Measurements from ENCODE around the gene RABGAP1L.

RABGAP1L gene

GRCh38 chr1:174761901-174762585 is 602.7 kb downstream of the RABGAP1L start:
- Histone ChIP-seq H3K9ac (no peak overlapping the region), H3K4me2 (ENCODE audit: low read length) (no peak overlapping the region), H3K79me2 (no peaks in the 10 kb centered on the region), H3K36me3 (ENCODE audit: control insufficient read depth, insufficient read depth, low read length) (no peaks in the 10 kb centered on the region), H3K27me3 (ENCODE audit: control insufficient read depth, insufficient read depth, low read length) (no peaks in the 10 kb centered on the region), H3K27ac (no peak overlapping the region), H3K9me3 (ENCODE audit: control insufficient read depth, low read length) (no peaks in the 10 kb centered on the region), H3K4me3 (ENCODE audit: low read depth, low read length) (no peak overlapping the region), H2AFZ (no peak overlapping the region), H3K4me1 (no peaks in the 10 kb centered on the region)
- TF ChIP-seq CTCF (IDR thresholded peaks at IDR 0.05): no peak

- Histone ChIP-seq H3K9me3 (ENCODE audit: control insufficient read depth, low read length) (no peaks in the 10 kb centered on the region), H3K36me3 (ENCODE audit: control insufficient read depth, insufficient read depth, low read length) (no peaks in the 10 kb centered on the region), H2AFZ (no peak overlapping the region), H3K4me3 (ENCODE audit: low read depth, low read length) (no peak overlapping the region), H3K27ac (no peak overlapping the region), H3K27me3 (ENCODE audit: control insufficient read depth, insufficient read depth, low read length) (no peaks in the 10 kb centered on the region), H3K4me2 (ENCODE audit: low read length) (no peak overlapping the region), H3K79me2 (no peaks in the 10 kb centered on the region), H3K9ac (no peak overlapping the region), H3K4me1 (no peaks in the 10 kb centered on the region)
- TF ChIP-seq CTCF (IDR thresholded peaks at IDR 0.05): no peak
Observed at GRCh38 chr1:174764191-174764590, 604.9 kb downstream of the RABGAP1L start.

- Histone ChIP-seq H3K79me2 (no peaks in the 10 kb centered on the region), H3K4me1 (no peaks in the 10 kb centered on the region), H3K9me3 (ENCODE audit: control insufficient read depth, low read length) (no peaks in the 10 kb centered on the region), H3K27ac (no peak overlapping the region), H3K4me2 (ENCODE audit: low read length) (no peak overlapping the region), H3K9ac (no peak overlapping the region), H3K27me3 (ENCODE audit: control insufficient read depth, insufficient read depth, low read length) (no peaks in the 10 kb centered on the region), H3K4me3 (ENCODE audit: low read depth, low read length) (no peak overlapping the region), H2AFZ (no peak overlapping the region), H3K36me3 (ENCODE audit: control insufficient read depth, insufficient read depth, low read length) (no peaks in the 10 kb centered on the region)
- no peak for TF ChIP-seq CTCF (IDR thresholded peaks at IDR 0.05)
Observed at GRCh38 chr1:174766727-174767126, 607.4 kb downstream of the RABGAP1L start.

- Histone ChIP-seq H3K9ac (no peak overlapping the region), H3K4me2 (ENCODE audit: low read length) (no peak overlapping the region), H3K36me3 (ENCODE audit: control insufficient read depth, insufficient read depth, low read length) (no peaks in the 10 kb centered on the region), H3K4me3 (ENCODE audit: low read depth, low read length) (no peak overlapping the region), H2AFZ (no peak overlapping the region), H3K4me1 (no peaks in the 10 kb centered on the region), H3K79me2 (no peaks in the 10 kb centered on the region), H3K27ac (no peak overlapping the region), H3K9me3 (ENCODE audit: control insufficient read depth, low read length) (no peaks in the 10 kb centered on the region), H3K27me3 (ENCODE audit: control insufficient read depth, insufficient read depth, low read length) (no peaks in the 10 kb centered on the region)
- no peak for TF ChIP-seq CTCF (IDR thresholded peaks at IDR 0.05)
Observed at GRCh38 chr1:174768516-174768915, 609.2 kb downstream of the RABGAP1L start.

- no peaks in the 10 kb centered on the region for H3K9me3 ChIP-seq (ENCODE audit: control insufficient read depth, low read length)
- TF ChIP-seq CTCF (IDR thresholded peaks at IDR 0.05): no peak
- no peaks in the 10 kb centered on the region for H3K36me3 ChIP-seq (ENCODE audit: control insufficient read depth, insufficient read depth, low read length)
- no peak overlapping the region for H3K9ac ChIP-seq
- no peak overlapping the region for H3K4me2 ChIP-seq (ENCODE audit: low read length)
- H3K4me3 ChIP-seq (ENCODE audit: low read depth, low read length): no peak overlapping the region
- no peaks in the 10 kb centered on the region for H3K79me2 ChIP-seq
- H3K27me3 ChIP-seq (ENCODE audit: control insufficient read depth, insufficient read depth, low read length): no peaks in the 10 kb centered on the region
- no peak overlapping the region for H3K27ac ChIP-seq
- H3K4me1 ChIP-seq: no peaks in the 10 kb centered on the region
- no peak overlapping the region for H2AFZ ChIP-seq
Observed at GRCh38 chr1:174768949-174769348, 609.6 kb downstream of the RABGAP1L start.
